CD14-positive monocyte (primary cell): Measurements from ENCODE around the gene KREMEN1. TPM values are rescaled to one million over a fixed set of nuclear protein-coding genes. Genes with fewer than 3 reads are reported as not detected.

Source experiments
- DNase-seq, 3 donors: peaks; one replicate each; pipeline ENCODE4 v3.0.0-alpha.2; 2011 to 2022
- H2AFZ ChIP-seq: 2 replicates; pipeline ENCODE4 v1.6.0; 2012; ENCODE audit warnings: mild to moderate bottlenecking, low read depth, low read length, inconsistent platforms; ENCODE audit not compliant: insufficient read depth, poor library complexity, severe bottlenecking
- H3K27ac ChIP-seq, 2 donors: 1 replicate in 1 of 2; 2 replicates in 1 of 2; pipeline ENCODE4 v1.5.1; 2012 to 2013; ENCODE audit warnings: low read length in 2 of 2, control low read depth in 1 of 2, inconsistent platforms in 1 of 2, low read depth in 1 of 2, mild to moderate bottlenecking in 1 of 2
- H3K27me3 ChIP-seq, 2 donors: one replicate each; pipeline versions ENCODE4 v1.6.0 to v1.6.1; 2011 to 2013; ENCODE audit warnings: low read length in 2 of 2; ENCODE audit not compliant: control insufficient read depth in 2 of 2, insufficient read depth in 2 of 2
- H3K36me3 ChIP-seq, 2 donors: replicated peaks in 1 of 2; 1 replicate in 1 of 2; 2 replicates in 1 of 2; pipeline versions ENCODE4 v1.5.1 to v1.6.1; 2012 to 2013; ENCODE audit warnings: low read length in 2 of 2, control low read depth in 1 of 2, inconsistent platforms in 1 of 2, mild to moderate bottlenecking in 1 of 2; ENCODE audit not compliant: insufficient read depth in 2 of 2, control insufficient read depth in 1 of 2
- H3K4me1 ChIP-seq, 2 donors: 1 replicate in 1 of 2; 2 replicates in 1 of 2; pipeline versions ENCODE4 v1.5.1 to v1.6.1; 2012 to 2013; ENCODE audit warnings: low read length in 2 of 2, control low read depth in 1 of 2, inconsistent platforms in 1 of 2, mild to moderate bottlenecking in 1 of 2, moderate library complexity in 1 of 2; ENCODE audit not compliant: insufficient read depth in 2 of 2, control insufficient read depth in 1 of 2
- H3K4me2 ChIP-seq: replicated peaks from 2 replicates; pipeline ENCODE3; 2012; ENCODE audit warnings: low read length, moderate library complexity, mild to moderate bottlenecking; ENCODE audit not compliant: poor library complexity, severe bottlenecking; ENCODE audit errors: extremely low read depth
- H3K4me3 ChIP-seq, 3 experiments: fragments of 200-600 bp in 1 of 3; sonication (generic) in 1 of 3; replicated peaks in 1 of 3; 1 replicate in 2 of 3; 2 replicates in 1 of 3; pipeline ENCODE4 v1.5.1; 2011 to 2013; ENCODE audit warnings: low read length in 3 of 3, mild to moderate bottlenecking in 3 of 3, control low read depth in 2 of 3, low read depth in 2 of 3, inconsistent platforms in 1 of 3, moderate library complexity in 1 of 3
- H3K79me2 ChIP-seq: 2 replicates; pipeline ENCODE4 v1.6.0; 2012; ENCODE audit warnings: mild to moderate bottlenecking, control low read depth, inconsistent platforms, low read length, moderate library complexity; ENCODE audit not compliant: insufficient read depth
- H3K9ac ChIP-seq: 2 replicates; pipeline ENCODE4 v1.6.0; 2017; ENCODE audit warnings: low read length, mild to moderate bottlenecking; ENCODE audit not compliant: insufficient read depth, poor library complexity, severe bottlenecking
- H3K9me3 ChIP-seq, 2 donors: replicated peaks in 1 of 2; 1 replicate in 1 of 2; 2 replicates in 1 of 2; pipeline versions ENCODE4 v1.5.1 to v1.6.1; 2012 to 2013; ENCODE audit warnings: low read length in 2 of 2, control low read depth in 1 of 2; ENCODE audit not compliant: control insufficient read depth in 1 of 2, insufficient read depth in 1 of 2
- H4K20me1 ChIP-seq: 2 replicates; pipeline ENCODE4 v1.6.0; 2012; ENCODE audit warnings: mild to moderate bottlenecking, low read length, control low read depth, moderate library complexity; ENCODE audit not compliant: insufficient read depth
- H3K27ac Mint-ChIP-seq, 7 donors: one replicate each; pipeline ENCODE4 v1.8.0; 2020; ENCODE audit warnings: mild to moderate bottlenecking in 7 of 7, mixed read lengths in 7 of 7, moderate library complexity in 6 of 7, inconsistent platforms in 2 of 7
- H3K27me3 Mint-ChIP-seq, 3 donors: one replicate each; pipeline ENCODE4 v1.8.0; 2021 to 2022; ENCODE audit warnings: low read depth in 3 of 3, mild to moderate bottlenecking in 3 of 3, mixed read lengths in 3 of 3, moderate library complexity in 3 of 3, inconsistent platforms in 1 of 3
- H3K36me3 Mint-ChIP-seq, 2 donors: one replicate each; pipeline ENCODE4 v1.8.0; 2020; ENCODE audit warnings: mixed read lengths in 2 of 2, inconsistent platforms in 1 of 2, mild to moderate bottlenecking in 1 of 2
- H3K4me1 Mint-ChIP-seq: one replicate; pipeline ENCODE4 v1.8.0; 2020; ENCODE audit warnings: mild to moderate bottlenecking, mixed read lengths
- H3K4me3 Mint-ChIP-seq, 2 donors: one replicate each; pipeline ENCODE4 v1.8.0; 2020; ENCODE audit warnings: mild to moderate bottlenecking in 2 of 2, mixed read lengths in 2 of 2, moderate library complexity in 1 of 2
- H3K9me3 Mint-ChIP-seq, 7 donors: one replicate each; pipeline ENCODE4 v1.8.0; 2020 to 2022; ENCODE audit warnings: mixed read lengths in 7 of 7, mild to moderate bottlenecking in 6 of 7, moderate library complexity in 6 of 7, inconsistent platforms in 2 of 7
- CTCF ChIP-seq: fragments of 200-600 bp; IDR thresholded peaks from one replicate; pipeline ENCODE4 v1.8.0; 2022; ENCODE audit warnings: antibody characterized with exemption, mild to moderate bottlenecking
- WGBS: methylation state at CpG from one replicate; pipeline ENCODE4 v1.1.5; 2013; ENCODE audit warnings: missing lambda C conversion rate; ENCODE audit not compliant: insufficient coverage; 5-methylcytosine and 5-hydroxymethylcytosine counted together
- intact Hi-C, 2 donors: fragments of 100-400 bp; cut with micrococcal nuclease; formaldehyde crosslinking; loops; one replicate each; pipeline versions ENCODE4 v1.15.0 to v1.15.1; 2023
- polyA plus RNA-seq, 3 donors: library from polyadenylated mRNA; depleted of rRNA in 1 of 3; unstranded in 2 of 3; stranded (reverse) in 1 of 3; fragments of 300-500 nt in 2 of 3; fragments of >200 nt in 1 of 3; fragmentation: Illumina TruSeq in 2 of 3; gene quantifications; 1 replicate in 2 of 3; 2 replicates in 1 of 3; pipeline ENCODE4 v1.2.3, GENCODE V29; 2012 to 2021

KREMEN1 gene
- polyA plus RNA-seq, 3 donors = 0.47 to 1.6 (median 0.69) TPM

GRCh38 chr22:29213493-29213892 is 140.7 kb downstream of the KREMEN1 start:
- Mint-ChIP-seq H3K4me3 (no peak overlapping the region), H3K9me3 (no peaks in the 10 kb centered on the region), H3K27me3 (peaks cover 6 to 9% (median 7%) of the 10 kb centered on the region in 3 donors), H3K36me3 (no peaks in the 10 kb centered on the region), H3K27ac (no peak overlapping the region), H3K4me1 (peaks cover 13% of the 10 kb centered on the region)
- no peaks in the 10 kb centered on the region for H3K9me3 ChIP-seq
- H3K4me2 ChIP-seq = no peak overlapping the region
- peaks cover 0 to 6% of the 10 kb centered on the region in 2 donors for H3K27me3 ChIP-seq
- no peaks in the 10 kb centered on the region for H3K79me2 ChIP-seq
- WGBS = no CpG with 5 or more reads among the region's 9 CpGs
- intact Hi-C loops = no loop called here
- no peak for TF ChIP-seq CTCF
- H3K4me1 ChIP-seq = peaks cover 10 to 16% of the 10 kb centered on the region in 2 donors
- no peak overlapping the region for H3K9ac ChIP-seq
- no peak overlapping the region for H3K27ac ChIP-seq
- no peak for DNase-seq
- no peak overlapping the region for H2AFZ ChIP-seq
- H3K4me3 ChIP-seq = no peak overlapping the region
- no peaks in the 10 kb centered on the region for H4K20me1 ChIP-seq
- H3K36me3 ChIP-seq = no peaks in the 10 kb centered on the region

GRCh38 chr22:29214232-29214631 is 141.4 kb downstream of the KREMEN1 start:
- H3K79me2 ChIP-seq = no peaks in the 10 kb centered on the region
- intact Hi-C loops = no loop called here
- H3K9me3 ChIP-seq = no peaks in the 10 kb centered on the region
- H3K27ac Mint-ChIP-seq = no peak overlapping the region
- H3K36me3 Mint-ChIP-seq = no peaks in the 10 kb centered on the region
- H3K27ac ChIP-seq = no peak overlapping the region
- no peaks in the 10 kb centered on the region for H4K20me1 ChIP-seq
- no peak overlapping the region for H3K4me3 ChIP-seq
- H2AFZ ChIP-seq = no peak overlapping the region
- no peak overlapping the region for H3K4me2 ChIP-seq
- no peak for DNase-seq
- peaks cover 8% of the 10 kb centered on the region in 2 donors for H3K4me1 ChIP-seq
- H3K4me1 Mint-ChIP-seq = peaks cover 8% of the 10 kb centered on the region
- no peaks in the 10 kb centered on the region for H3K27me3 ChIP-seq
- no peak overlapping the region for H3K9ac ChIP-seq
- TF ChIP-seq CTCF = no peak
- H3K36me3 ChIP-seq = no peaks in the 10 kb centered on the region
- no peak overlapping the region for H3K4me3 Mint-ChIP-seq
- peaks cover under 1 to 5% (median 5%) of the 10 kb centered on the region in 3 donors for H3K27me3 Mint-ChIP-seq
- WGBS = 97% methylated on average over 6 of the region's 6 CpGs
- no peaks in the 10 kb centered on the region for H3K9me3 Mint-ChIP-seq
